Erythroblast (primary cell): Measurements from ENCODE around the gene CRYGN.

Source experiments
- DNase-seq, 2 experiments: peaks; one replicate each; lab custom pipeline; 2025; lab: John Stamatoyannopoulos, UW
- GATA1 ChIP-seq: IDR thresholded peaks from 2 replicates; pipeline ENCODE4 v1.6.1; 2011; ENCODE audit warnings: low read depth, mild to moderate bottlenecking, control low read depth, low read length, moderate library complexity
- POLR2A ChIP-seq: IDR thresholded peaks from 2 replicates; pipeline ENCODE4 v1.6.1; 2011; ENCODE audit warnings: mild to moderate bottlenecking, low read length

Gene CRYGN

GRCh38 chr7:151404216-151405011 lies 35.5 kb downstream of the CRYGN start:
- DNase-seq, result no peak
- TF ChIP-seq POLR2A (no peak), GATA1 (no peak)

DNA sequence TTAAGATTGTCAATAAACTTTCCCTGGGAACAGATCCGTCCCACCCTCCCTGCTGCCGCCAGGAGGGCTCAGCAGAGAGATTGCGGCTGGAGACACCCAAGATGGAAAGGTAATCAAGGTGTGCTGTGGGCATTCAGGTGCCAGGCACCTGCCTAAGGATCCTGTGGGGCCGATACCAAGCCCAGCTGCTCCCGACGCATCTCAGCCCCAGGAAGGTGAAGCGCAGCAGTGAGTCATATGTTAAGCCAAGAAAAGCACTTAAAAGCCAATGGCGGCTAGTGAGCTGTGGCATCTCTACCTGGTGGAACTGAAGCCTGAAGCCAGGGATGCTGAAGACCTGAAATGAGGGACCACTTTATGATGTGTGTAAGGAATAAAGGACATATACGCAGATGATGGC lies 36.2 kb downstream of the CRYGN start:
- no peak for DNase-seq

GRCh38 chr7:151402029-151402835 lies 37.7 kb downstream of the CRYGN start:
- no peak for DNase-seq
- TF ChIP-seq GATA1, result no peak
- TF ChIP-seq POLR2A, result no peak

More for the DNA sequence above, 36.2 kb downstream of the CRYGN start:
- TF ChIP-seq GATA1 (no peak), POLR2A (no peak)

DNA sequence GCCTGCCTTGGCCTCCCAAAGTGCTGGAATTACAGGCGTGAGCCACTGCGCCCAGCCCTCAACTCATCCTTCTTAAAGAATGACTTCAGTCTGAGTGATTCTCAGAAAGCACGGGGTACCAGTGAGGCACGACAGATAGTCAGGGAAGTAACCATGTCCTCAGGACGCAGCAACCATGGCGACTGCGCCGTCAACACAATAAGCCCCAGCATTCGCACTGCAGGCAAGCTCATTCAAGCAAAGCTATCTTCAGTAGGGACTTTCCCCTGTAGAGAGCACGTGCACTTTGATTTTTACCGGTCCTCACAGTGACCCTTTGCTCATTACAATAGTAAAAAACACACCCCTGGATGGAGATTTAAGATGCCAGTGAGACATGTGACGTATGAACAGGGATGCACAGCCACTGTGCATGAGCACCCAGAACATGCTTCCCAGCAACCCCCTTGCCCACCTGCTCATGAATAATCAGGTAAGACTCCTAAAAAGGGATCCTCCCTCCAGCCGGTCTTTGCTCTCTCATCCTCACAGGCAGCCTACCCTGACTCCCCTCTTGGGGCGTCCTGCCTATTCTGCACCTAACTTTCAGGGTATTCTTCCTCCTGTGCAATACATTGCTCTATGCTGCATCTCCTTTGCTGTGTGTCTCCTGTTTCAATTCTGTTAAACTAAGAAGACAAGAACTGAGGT lies 39.2 kb downstream of the CRYGN start:
- TF ChIP-seq GATA1, result no peak
- no peak for DNase-seq

GRCh38 chr7:151399906-151400305 lies 40.0 kb downstream of the CRYGN start:
- DNase-seq, result no peak
- no peak for TF ChIP-seq POLR2A
- no peak for TF ChIP-seq GATA1

DNA sequence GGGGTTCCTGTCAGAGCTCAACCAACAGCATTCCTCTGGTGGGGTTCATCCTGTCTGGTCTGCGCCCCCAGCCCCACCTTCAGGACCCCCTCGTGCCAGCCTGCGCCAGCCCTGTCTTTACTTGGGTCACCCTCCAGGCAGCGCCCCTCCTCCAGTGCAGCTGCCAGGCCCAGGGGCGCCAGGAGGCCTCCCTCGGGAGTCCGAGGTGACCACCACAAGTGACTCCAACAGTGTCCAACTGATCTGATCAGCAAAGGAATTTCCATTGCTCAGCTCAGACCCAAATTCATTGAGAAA lies 40.7 kb downstream of the CRYGN start:
- TF ChIP-seq POLR2A (no peak), GATA1 (no peak)
- no peak for DNase-seq

DNA sequence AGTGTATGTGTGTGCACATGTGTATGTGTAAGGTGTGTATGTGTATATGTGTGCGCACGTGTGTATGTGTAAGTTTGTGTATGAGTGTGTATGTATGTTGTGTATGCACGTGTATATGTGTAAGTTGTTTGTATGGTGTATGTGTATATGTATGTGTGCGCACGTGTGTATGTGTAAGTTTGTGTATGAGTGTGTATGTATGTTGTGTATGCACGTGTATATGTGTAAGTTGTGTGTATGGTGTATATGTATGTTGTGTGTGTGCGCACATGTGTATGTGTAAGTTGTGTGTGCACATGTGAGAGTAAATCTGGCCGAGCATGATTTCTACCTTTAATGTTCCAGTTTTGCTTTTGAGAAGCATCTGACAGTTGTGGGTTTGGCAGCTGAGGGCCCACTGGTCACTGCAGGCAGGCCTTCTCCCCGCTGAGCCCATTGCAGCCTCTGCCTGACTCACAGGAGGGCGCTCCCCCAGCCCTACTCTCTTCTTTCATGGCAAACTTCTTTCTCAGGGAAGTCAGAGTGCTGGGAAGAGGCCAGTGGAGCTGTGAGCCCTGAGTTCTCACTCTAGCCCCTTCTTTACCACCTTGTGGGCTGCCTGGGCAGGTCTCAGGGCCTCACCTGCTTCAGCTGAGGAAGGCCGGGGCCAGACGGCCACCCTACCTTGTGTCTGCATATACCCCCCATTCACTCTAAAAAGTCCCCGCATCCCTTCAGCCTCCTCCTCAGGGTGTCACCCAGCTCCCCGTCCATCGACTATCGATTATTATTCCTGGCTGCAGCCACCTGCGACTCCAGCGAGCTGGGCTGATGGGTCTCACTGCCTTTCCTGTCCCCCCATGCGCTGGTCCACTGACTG lies 41.3 kb downstream of the CRYGN start:
- DNase-seq, result no peak
- no peak for TF ChIP-seq POLR2A
- TF ChIP-seq GATA1, result no peak

- TF ChIP-seq POLR2A (no peak), GATA1 (no peak)
- no peak for DNase-seq
These were observed 42.9 kb downstream of the CRYGN start for GRCh38 chr7:151397026-151397425.

DNA sequence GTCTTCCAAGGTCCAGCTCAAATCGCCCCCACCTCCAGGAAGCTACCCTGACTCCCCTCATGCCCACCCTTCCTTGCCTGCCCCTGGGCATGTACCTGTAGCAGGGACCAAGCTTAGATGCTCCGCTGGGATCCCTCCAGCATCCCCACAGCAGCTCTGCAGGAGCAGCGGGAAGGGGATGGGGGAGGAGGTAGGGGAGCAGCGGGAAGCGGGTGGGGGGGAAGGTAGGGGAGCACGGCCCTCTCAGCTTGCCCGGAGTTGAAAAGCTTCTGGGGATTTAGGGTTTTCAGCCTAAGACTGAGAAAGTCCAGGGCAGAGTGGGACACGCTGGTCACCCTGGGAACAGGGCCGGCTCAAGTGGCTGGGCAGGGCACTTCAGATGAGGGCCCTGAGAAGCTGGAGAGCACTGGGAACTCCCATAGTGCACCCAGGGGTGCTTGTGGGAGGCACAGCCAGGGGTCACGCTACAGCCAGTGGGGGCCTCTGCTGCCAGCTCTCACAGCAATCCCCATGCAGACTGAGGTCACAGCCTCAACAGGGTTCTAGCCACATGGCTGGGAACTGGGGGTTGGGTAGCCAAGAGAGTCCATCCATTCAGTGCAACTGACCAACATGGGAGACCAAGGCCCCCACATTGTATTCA lies 43.5 kb downstream of the CRYGN start:
- TF ChIP-seq POLR2A, result no peak
- DNase-seq, result no peak

- no peak for DNase-seq
- no peak for TF ChIP-seq GATA1
These were observed 44.9 kb downstream of the CRYGN start for GRCh38 chr7:151395036-151395367.

GRCh38 chr7:151394076-151395035 lies 45.6 kb downstream of the CRYGN start:
- no peak for TF ChIP-seq POLR2A
- no peak for DNase-seq
